ENCODE results near the gene CEP192.

CEP192 gene

DNA sequence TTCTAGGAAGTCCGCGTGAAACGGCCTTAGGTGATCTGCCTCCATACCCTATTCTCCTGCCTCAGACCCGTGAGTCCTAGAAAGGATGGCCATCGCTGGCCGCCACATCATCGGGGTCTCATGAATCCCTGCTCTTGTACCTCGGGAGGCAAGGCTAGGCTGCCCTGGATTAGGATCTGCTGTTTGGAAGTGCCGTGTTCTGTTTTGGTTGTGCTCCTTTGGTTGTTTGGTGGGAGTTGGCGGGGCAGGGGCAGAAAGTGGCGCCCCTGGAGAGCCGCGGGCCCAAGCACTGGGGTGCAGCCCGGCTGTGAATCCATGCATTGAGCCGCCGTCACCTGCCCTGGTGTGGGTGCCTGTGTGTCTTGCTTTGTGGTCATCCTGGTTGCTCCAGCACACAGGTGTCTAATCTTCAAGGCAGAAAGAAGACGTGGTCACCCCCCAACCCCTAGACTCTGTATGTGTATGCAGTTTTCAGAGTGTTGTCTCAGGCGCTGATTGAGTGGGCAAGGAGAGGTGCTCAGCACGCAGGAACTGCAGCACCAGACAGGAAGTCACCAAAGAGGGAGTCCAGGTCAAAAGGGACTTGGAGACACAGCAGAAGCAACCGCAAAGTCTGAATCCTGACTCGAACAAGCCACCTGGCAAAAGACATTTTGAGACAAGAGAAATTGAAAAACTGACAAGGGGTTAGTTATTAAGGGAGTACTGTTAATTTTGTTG is 147.4 kb downstream of the CEP192 start:
- no peak for DNase-seq (ENCODE audit: low read depth in 2 of 2)

DNA sequence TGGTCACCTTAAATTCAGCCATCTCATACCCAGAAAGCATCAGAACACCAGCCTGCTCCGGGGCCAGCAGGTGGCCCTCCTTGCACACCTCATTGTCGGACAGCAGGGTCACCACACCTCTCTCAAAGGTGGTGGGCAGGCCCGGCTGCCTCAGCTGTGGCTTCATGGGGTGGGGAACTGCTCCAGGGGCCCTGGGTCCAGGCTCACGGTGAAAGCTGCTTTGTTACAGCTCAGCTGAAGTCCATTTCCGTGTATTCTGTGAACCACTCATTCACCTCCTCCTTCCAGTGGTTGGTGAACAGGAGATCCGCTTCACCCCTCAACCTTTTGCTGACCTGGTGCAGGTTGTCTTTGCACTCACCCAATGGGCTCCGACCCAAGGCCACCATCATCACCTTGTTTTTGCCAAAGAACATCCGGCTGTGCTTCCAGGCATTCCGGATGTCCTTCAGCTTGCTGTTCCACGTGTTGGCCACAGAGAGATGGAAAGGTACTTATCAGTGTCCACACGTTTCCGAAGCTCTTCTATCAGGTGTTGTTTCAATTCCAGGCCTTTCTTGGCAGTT is 148.8 kb downstream of the CEP192 start:
- DNase-seq (ENCODE audit: low read depth in 2 of 2), result no peak

DNA sequence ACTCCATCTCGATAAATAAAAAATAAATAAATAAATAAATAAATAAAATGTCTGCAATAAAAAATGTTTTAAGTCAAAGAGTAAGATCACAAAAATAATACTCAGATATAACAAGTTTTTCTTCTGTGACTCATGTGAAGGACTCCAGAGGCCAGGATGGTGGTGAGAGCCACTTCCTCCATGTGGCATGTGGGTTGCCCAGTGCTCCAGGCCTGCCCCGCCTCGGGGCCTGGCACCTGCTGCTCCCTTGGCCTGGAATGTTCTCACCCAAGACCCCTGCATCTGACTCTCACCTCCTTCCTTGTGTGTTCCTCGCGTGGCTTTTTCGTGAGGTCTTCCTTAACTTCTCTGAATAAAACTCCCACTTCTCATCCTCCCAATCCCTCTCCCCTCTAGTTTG is 150.0 kb downstream of the CEP192 start:
- DNase-seq (ENCODE audit: low read depth in 2 of 2), result no peak

DNA sequence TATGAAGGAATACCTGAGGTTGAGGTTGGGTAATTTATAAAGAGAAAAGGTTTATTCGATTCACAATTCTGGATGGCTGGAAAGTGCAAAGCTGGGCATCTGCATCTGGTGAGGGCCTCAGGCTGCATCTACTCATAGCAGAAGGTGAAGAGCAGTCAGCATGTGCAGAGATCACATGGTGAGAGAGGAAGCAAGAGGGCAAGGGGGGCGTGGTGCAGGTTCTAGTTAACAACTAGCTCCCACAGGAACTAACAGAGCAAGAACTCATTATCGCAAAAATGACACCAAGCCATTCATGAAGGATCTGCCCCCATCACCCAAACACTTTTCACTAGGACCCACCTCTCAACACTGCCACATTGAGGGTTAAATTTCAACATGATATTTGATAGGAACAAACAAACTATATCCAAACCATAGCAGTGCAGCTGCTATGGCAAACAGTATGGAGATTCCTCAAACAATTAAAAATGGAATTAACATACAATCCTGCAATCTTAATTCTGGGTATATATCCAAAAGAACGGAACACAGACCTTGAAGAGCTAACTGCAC is 154.6 kb downstream of the CEP192 start:
- DNase-seq (ENCODE audit: low read depth in 2 of 2), result no peak

GRCh38 chr18:13147130-13147529 is 156.0 kb downstream of the CEP192 start:
- no peak for DNase-seq (ENCODE audit: low read depth in 2 of 2)

GRCh38 chr18:13151656-13152055 is 160.5 kb downstream of the CEP192 start:
- no peak for DNase-seq (ENCODE audit: low read depth in 2 of 2)

DNA sequence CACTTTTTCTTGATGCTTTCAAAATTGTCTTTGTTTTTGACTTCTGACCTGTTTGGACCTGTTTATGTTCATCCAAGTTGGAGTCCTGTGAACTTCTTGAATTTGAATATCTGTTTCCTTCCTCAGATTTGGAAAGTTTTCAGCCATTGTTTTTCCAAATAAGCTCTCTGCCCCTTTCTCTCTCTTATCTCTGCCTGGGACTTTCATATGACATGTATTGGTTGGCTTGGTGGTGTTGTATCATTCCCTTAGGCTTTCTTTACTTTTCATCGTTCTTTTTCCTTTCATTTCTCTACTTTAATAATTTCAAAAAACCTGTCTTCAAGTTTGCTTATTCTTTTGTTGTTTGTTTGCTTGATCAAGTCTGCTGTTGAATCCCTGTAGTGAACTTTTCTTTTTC is 167.3 kb downstream of the CEP192 start:
- DNase-seq (ENCODE audit: low read depth in 2 of 2), result no peak

GRCh38 chr18:13159579-13159978 is 168.4 kb downstream of the CEP192 start:
- DNase-seq (ENCODE audit: low read depth in 2 of 2), result peak; percentile 28 to 41

DNA sequence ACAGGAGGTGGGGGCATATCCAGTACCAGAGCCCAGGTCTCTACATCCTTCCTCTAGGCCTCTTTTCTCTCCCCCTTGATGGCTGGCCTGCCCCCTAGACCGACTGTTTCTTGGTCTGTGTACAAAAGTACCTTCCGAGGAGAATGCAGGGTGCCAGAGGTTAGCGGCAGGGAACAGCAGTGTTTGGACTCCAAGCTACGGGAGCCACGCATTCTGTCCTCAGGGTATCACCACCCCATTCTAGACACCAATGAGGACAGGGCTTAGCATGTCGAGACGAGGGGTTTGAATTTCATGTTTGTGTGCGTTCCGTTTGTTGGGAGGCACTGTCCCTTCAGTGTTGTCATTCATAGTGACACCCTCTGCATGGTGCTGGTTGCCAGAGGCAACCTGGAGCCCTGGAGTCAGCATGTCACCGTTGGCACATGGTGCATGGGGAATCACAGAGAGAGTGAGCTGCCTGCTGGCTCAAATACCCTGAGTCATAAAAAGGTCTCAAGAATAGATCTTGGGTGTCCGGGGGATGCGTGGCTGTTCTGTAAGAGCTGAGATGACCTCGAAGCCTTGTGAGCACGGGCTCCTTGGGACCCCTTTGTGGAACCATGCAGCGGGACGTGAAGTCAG is 170.2 kb downstream of the CEP192 start:
- DNase-seq (ENCODE audit: low read depth in 2 of 2), result no peak

- DNase-seq (ENCODE audit: low read depth in 2 of 2), result no peak
These were observed 172.2 kb downstream of the CEP192 start for GRCh38 chr18:13163167-13163927.

- DNase-seq (ENCODE audit: low read depth in 2 of 2), result no peak
These were observed 173.2 kb downstream of the CEP192 start for GRCh38 chr18:13164406-13164805.

DNA sequence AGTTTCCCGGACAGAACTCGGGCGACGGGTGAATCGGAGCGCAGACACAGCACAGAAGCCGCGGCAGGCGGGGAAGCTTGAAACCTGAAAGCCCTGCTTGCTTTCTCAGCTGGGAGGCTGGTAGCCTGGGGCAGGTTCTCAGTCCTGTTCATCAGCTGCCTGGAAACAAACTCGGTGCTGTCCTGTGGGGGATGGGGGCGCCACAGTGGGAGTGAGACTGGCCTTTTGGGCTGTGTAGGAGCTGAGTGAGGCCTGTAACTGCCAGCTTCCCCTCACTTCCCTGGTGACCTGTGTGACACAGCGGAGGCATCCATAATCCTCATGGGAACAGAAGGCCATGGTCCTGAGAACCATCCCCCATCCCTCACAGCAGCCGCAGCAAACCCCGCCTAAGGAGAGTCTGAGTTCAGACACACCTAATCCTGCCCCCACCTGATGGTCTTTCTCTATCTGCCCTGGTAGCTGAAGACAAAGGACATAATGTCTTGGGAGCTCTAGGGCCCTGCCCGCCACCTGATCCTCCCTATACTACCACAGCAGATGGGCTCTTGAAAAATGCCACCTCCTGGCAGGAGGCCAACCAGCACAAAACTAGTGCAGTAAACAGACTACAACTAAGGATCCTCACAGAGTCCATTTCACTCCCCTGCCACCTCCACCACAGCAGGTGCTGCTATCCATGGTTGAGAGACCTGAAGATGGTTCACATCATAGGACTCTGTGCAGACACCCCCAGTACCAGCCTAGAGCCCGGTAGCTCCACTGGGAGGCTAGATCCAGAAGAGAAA is 174.7 kb downstream of the CEP192 start:
- DNase-seq (ENCODE audit: low read depth in 2 of 2), result no peak

DNA sequence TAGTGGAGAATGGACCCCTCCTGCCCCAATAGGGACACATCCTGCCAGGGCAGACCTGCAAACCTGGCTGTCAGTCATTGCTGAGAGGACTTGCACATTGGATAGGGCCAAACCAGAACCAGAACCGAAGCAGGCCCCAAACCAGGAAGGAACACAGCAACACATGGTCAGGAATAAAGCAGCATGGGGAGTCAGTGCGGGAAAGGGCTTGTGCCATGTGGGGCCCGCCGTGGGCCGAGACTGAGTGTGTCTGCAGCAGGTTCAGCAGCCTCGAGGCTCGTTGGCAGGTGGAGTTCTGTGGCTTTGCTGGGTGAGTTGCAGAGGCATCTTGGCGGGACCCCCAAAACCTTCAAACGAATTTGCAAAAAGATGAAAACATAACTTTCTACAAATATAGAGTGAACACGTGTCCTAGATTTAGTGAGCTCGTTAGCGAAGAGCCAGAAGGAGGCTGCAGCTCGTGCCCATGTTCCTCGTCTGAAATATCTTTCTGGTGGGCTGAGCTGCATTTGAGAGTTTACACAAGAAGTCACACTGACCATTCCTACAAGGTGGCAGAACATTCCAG is 182.5 kb downstream of the CEP192 start:
- DNase-seq (ENCODE audit: low read depth in 2 of 2), result no peak
